Aorta (tissue), 5 donors: ENCODE measurements around the gene APOO. TPM values are rescaled to one million over a fixed set of nuclear protein-coding genes. Genes with fewer than 3 reads are reported as not detected.

Experiments used
- ATAC-seq: fragments of 200-7000 bp; cut with Tn5 transposase; one replicate; pipeline ENCODE4 v1.9.1; 2022; ENCODE audit warnings: moderate library complexity; ENCODE audit not compliant: low FRiP score
- DNase-seq, 2 donors: peaks; one replicate each; pipeline ENCODE4 v3.0.0-alpha.2; 2020
- H3K27ac ChIP-seq, 2 donors: one replicate each; pipeline ENCODE4 v1.5.1; 2013; ENCODE audit warnings: low read length in 2 of 2, mild to moderate bottlenecking in 2 of 2, moderate library complexity in 2 of 2, control low read depth in 1 of 2, inconsistent platforms in 1 of 2, low read depth in 1 of 2
- H3K27me3 ChIP-seq, 2 donors: one replicate each; pipeline ENCODE4 v1.6.1; 2013; ENCODE audit warnings: control low read depth in 1 of 2, low read length in 1 of 2, mild to moderate bottlenecking in 1 of 2, moderate library complexity in 1 of 2; ENCODE audit not compliant: insufficient read depth in 2 of 2, control insufficient read depth in 1 of 2
- H3K36me3 ChIP-seq, 2 donors: one replicate each; pipeline ENCODE4 v1.6.1; 2013; ENCODE audit warnings: control low read depth in 1 of 2, low read length in 1 of 2, mild to moderate bottlenecking in 1 of 2; ENCODE audit not compliant: insufficient read depth in 2 of 2, control insufficient read depth in 1 of 2
- H3K4me1 ChIP-seq, 2 donors: one replicate each; pipeline ENCODE4 v1.6.1; 2013; ENCODE audit warnings: low read length in 2 of 2, control low read depth in 1 of 2, mild to moderate bottlenecking in 1 of 2, moderate library complexity in 1 of 2; ENCODE audit not compliant: insufficient read depth in 2 of 2, control insufficient read depth in 1 of 2
- H3K4me3 ChIP-seq, 2 donors: one replicate each; pipeline ENCODE4 v1.5.1; 2013; ENCODE audit warnings: low read length in 2 of 2, control low read depth in 1 of 2, mild to moderate bottlenecking in 1 of 2
- H3K9me3 ChIP-seq: one replicate; pipeline ENCODE4 v1.6.1; 2013; ENCODE audit warnings: mild to moderate bottlenecking, low read length; ENCODE audit not compliant: control insufficient read depth
- WGBS, 2 donors: extraction: QIAGEN DNeasy Blood & Tissue Kit; methylation state at CpG; one replicate each; pipeline ENCODE4 v1.1.7; 2013; 5-methylcytosine and 5-hydroxymethylcytosine counted together
- intact Hi-C, 2 donors: fragments of 100-400 bp; cut with DNase I; formaldehyde crosslinking; loops; one replicate each; pipeline versions ENCODE4 v1.14.2 to v1.15.0; 2022
- polyA plus RNA-seq, 2 donors: library from polyadenylated mRNA; stranded (reverse); fragments of 200-250 nt; gene quantifications; one replicate each; pipeline ENCODE4 v1.2.3, GENCODE V29; 2013
- total RNA-seq, 2 donors: library from RNA; stranded (reverse); fragmentation: NEBNext Ultra II Directional; extraction: Animal tissue kit (Norgen Biotek cat#: 25700); gene quantifications; one replicate each; pipeline ENCODE4 v1.2.1, GENCODE V29; 2021
- donor health status: healthy with polysubstance abuse.
- donor health status: Bipolar disorder and iron deficiency.
- donor health status: DM: no; HTN: no; CAD: no.
- donor health status: DM: no; HTN: no; CAD: no.
- donor health status: DM: yes; HTN: yes; CAD: no.

APOO gene
- total and polyA plus RNA-seq, 4 donors: 4.6 to 12.7 (median 7.2) TPM

DNA sequence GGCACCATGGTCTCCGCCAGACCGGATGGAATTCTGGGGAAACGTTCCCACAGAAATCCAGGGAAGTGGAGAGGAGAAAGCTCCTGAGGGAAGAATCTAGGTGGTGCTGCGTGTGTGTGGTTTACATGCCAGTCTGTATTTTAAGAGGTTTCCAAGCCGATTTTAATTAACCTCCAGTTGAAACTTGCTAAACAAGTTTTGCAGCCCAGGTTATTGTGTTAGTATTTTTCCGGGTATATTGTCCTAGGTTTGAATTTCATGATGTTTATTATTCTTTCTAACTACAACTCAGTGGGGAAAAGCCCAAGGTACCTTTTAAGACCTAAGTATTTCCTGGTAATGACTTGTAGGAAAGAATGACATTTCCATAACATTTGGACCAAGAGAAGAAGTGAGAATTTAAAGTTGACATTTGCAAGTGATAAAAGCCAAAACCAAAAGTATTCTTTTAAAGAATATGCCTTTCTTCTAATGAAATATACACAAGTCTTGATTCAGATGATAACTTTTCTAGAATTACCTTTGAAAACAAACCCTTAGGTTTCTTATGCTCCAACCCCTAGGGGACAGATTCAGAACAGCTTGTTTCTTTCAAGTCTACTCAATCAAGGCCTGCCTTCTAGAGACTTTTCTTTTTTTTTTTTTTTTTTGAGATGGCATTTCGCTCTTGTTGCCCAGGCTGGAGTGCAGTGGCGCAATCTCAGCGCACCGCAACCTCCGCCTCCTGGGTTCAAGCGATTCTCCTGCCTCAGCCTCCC, 110.2 kb downstream of the APOO start:
- Histone ChIP-seq H3K4me3 (no peak overlapping the region), H3K36me3 (no peaks in the 10 kb centered on the region), H3K4me1 (no peaks in the 10 kb centered on the region), H3K9me3 (no peaks in the 10 kb centered on the region), H3K27me3 (no peaks in the 10 kb centered on the region), H3K27ac (no peak overlapping the region)
- no peak for DNase-seq
- no peak for ATAC-seq
- WGBS, 2 donors: 60 to 68% methylated on average over 12 of the region's 12 CpGs
- intact Hi-C loops: loop anchor here in 1 of 2 donors (10.0 kb wide), 1 partner anchor 677 kb away; no protein-coding TSS in a partner anchor

DNA sequence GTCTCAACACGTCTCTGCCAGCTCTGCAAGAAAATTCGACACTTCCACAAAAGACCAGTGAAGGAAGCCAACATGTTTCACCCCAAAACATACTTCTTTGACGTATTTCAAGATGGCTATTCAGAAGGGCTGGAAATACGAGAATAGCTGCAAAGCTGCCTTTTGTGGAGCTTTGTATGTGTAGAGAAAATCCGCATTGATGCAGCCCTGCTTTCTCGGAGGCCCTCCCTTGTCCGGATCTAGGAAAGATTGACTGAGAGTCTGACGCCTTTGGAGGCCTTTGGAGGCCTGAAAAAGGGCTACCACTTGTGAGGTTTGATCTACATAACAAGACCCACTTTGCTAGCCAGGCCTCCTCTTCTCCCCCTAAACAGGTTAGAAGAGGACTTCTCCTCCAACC, 112.5 kb downstream of the APOO start:
- ATAC-seq (no peak), DNase-seq (no peak)
- Histone ChIP-seq H3K27me3 (no peaks in the 10 kb centered on the region), H3K36me3 (no peaks in the 10 kb centered on the region), H3K9me3 (no peaks in the 10 kb centered on the region), H3K4me3 (no peak overlapping the region), H3K27ac (no peak overlapping the region), H3K4me1 (no peaks in the 10 kb centered on the region)
- WGBS, 2 donors: 60 to 65% methylated on average over 8 of the region's 8 CpGs
- intact Hi-C loops: loop anchor here in 1 of 2 donors (10.0 kb wide), 1 partner anchor 680 kb away; no protein-coding TSS in a partner anchor

GRCh38 chrX:23792861-23793553, 114.7 kb downstream of the APOO start:
- Histone ChIP-seq H3K4me1 (no peaks in the 10 kb centered on the region), H3K9me3 (no peaks in the 10 kb centered on the region), H3K27ac (no peak overlapping the region), H3K4me3 (no peak overlapping the region), H3K27me3 (no peaks in the 10 kb centered on the region), H3K36me3 (no peaks in the 10 kb centered on the region)
- intact Hi-C loops: loop anchor here in 1 of 2 donors (10.0 kb wide), 1 partner anchor 682 kb away; no protein-coding TSS in a partner anchor
- ATAC-seq (no peak), DNase-seq (no peak)
- WGBS, 2 donors: 74 to 78% methylated on average over 6 of the region's 6 CpGs

GRCh38 chrX:23790155-23790497, 117.6 kb downstream of the APOO start:
- WGBS, 2 donors: 59 to 65% methylated on average over 11 of the region's 11 CpGs
- Histone ChIP-seq H3K27me3 (no peaks in the 10 kb centered on the region), H3K36me3 (no peaks in the 10 kb centered on the region), H3K4me3 (no peak overlapping the region), H3K9me3 (no peaks in the 10 kb centered on the region), H3K4me1 (no peaks in the 10 kb centered on the region), H3K27ac (no peak overlapping the region)
- ATAC-seq (no peak), DNase-seq (no peak)
- intact Hi-C loops: loop anchor here in 1 of 2 donors (10.0 kb wide), 1 partner anchor 685 kb away; no protein-coding TSS in a partner anchor

- Histone ChIP-seq H3K27ac (no peak overlapping the region), H3K27me3 (no peaks in the 10 kb centered on the region), H3K9me3 (no peaks in the 10 kb centered on the region), H3K36me3 (no peaks in the 10 kb centered on the region), H3K4me3 (no peak overlapping the region), H3K4me1 (no peaks in the 10 kb centered on the region)
- ATAC-seq (no peak), DNase-seq (no peak)
- 72 to 85% methylated on average over 8 of the region's 8 CpGs for WGBS, 2 donors
- intact Hi-C loops: loop anchor here (10.0 kb wide), 2 partner anchors 95 to 685 kb away; no protein-coding TSS in a partner anchor
These were observed 118.2 kb downstream of the APOO start for GRCh38 chrX:23789386-23790154.

- ATAC-seq (no peak), DNase-seq (no peak)
- Histone ChIP-seq H3K4me1 (no peaks in the 10 kb centered on the region), H3K27me3 (no peaks in the 10 kb centered on the region), H3K27ac (no peak overlapping the region), H3K4me3 (no peak overlapping the region), H3K36me3 (no peaks in the 10 kb centered on the region), H3K9me3 (no peaks in the 10 kb centered on the region)
- 75 to 95% methylated on average over 4 of the region's 4 CpGs for WGBS, 2 donors
- intact Hi-C loops: loop anchor here (10.0 kb wide), 1 partner anchor 94 kb away; no protein-coding TSS in a partner anchor
These were observed 118.8 kb downstream of the APOO start for GRCh38 chrX:23788946-23789345.

DNA sequence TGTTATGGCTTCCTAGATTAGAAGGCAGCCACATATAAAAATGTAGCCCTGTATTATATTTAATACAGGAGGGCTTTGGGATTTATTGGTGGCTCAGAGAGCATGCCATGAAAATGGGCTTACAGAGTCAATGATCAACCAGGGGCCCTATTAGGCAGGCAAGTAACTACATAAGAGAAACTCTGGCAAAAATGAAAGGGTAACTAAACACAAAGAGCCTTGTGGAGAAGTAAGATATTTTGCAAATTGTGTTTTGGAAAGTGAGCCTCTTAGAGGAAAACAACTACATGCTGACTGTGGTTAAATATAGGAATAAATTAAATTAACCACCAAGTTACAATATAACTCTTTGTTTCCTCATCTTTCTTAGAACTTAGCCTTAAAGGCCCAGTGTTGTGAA, 119.2 kb downstream of the APOO start:
- no peak overlapping the region for H3K27ac ChIP-seq
- H3K9me3 ChIP-seq: no peaks in the 10 kb centered on the region
- no peak for ATAC-seq
- DNase-seq: no peak
- no peaks in the 10 kb centered on the region for H3K4me1 ChIP-seq
- intact Hi-C loops: loop anchor here (10.0 kb wide), 1 partner anchor 94 kb away; no protein-coding TSS in a partner anchor
- no peaks in the 10 kb centered on the region for H3K36me3 ChIP-seq
- H3K27me3 ChIP-seq: no peaks in the 10 kb centered on the region
- H3K4me3 ChIP-seq: no peak overlapping the region

- no peak overlapping the region for H3K4me3 ChIP-seq
- no peaks in the 10 kb centered on the region for H3K9me3 ChIP-seq
- no peak for DNase-seq
- WGBS, 2 donors: 85 to 87% methylated on average over 2 of the region's 2 CpGs
- no peaks in the 10 kb centered on the region for H3K27me3 ChIP-seq
- H3K27ac ChIP-seq: no peak overlapping the region
- no peaks in the 10 kb centered on the region for H3K36me3 ChIP-seq
- ATAC-seq: no peak
- H3K4me1 ChIP-seq: no peaks in the 10 kb centered on the region
- intact Hi-C loops: loop anchor here (10.0 kb wide), 1 partner anchor 93 kb away; no protein-coding TSS in a partner anchor
These were observed 120.0 kb downstream of the APOO start for GRCh38 chrX:23787745-23788118.
